Esophagus squamous epithelium (tissue), 4 donors: ENCODE measurements around the gene CPM.

Experiments
- CTCF ChIP-seq, 6 experiments: fragments of 450-650 bp in 4 of 6; fragments of 200-600 bp in 2 of 6; sonication (generic) in 2 of 6; IDR thresholded peaks; one replicate each; pipeline ENCODE4 v1.5.1; 2016 to 2019; ENCODE audit warnings: antibody characterized with exemption in 6 of 6, mild to moderate bottlenecking in 4 of 6, moderate library complexity in 4 of 6
- POLR2A ChIP-seq, 4 donors: fragments of 450-650 bp; IDR thresholded peaks; one replicate each; pipeline ENCODE4 v1.6.1; 2017; ENCODE audit warnings: antibody characterized with exemption in 4 of 4, mild to moderate bottlenecking in 4 of 4, moderate library complexity in 3 of 4

DNA sequence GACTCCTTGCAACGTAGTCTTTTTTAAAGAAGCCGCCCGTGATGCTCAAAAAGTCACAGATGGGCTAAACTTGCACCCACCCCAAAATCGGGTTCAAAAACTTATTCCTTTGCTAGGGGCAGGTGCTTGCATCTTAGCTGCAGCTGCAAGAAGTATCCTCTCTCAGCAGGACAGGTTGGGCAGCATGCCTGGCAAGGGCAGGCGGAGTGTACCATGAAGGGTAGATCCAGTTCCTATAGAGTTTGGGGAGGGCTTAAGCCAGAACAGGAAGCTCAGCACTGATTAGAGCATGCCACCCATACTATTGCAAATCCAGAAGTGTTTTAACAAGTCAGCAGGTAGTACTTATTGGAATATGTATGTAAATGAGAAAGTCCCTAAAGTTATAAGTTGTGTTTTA is 48.7 kb downstream of the CPM start:
- no peak for TF ChIP-seq POLR2A (IDR thresholded peaks at IDR 0.05)
- TF ChIP-seq CTCF (IDR thresholded peaks at IDR 0.05), result no peak
